SK-N-SH (cell line): Measurements from ENCODE around the gene HMGXB3. TPM values are rescaled to one million over a fixed set of nuclear protein-coding genes. Genes with fewer than 3 reads are reported as not detected.

Experiments used
- CTCF ChIA-PET: fragments of 300-600, 350-600 bp; formaldehyde crosslinking; extraction: SDS; loops from one replicate; lab custom pipeline; 2021; lab: Yijun Ruan, JAX
- POLR2A ChIA-PET: fragments of 350-600 bp; sonication (Branson Sonifier 250); formaldehyde crosslinking; extraction: SDS; loops from one replicate; lab custom pipeline; 2020; ENCODE audit warnings: antibody characterized with exemption, inconsistent platforms; lab: Yijun Ruan, JAX
- DNase-seq: peaks from one replicate; pipeline ENCODE4 v3.0.0; 2012
- H2AFZ ChIP-seq: fragments of 200-600 bp; sonication (generic); 2 replicates; pipeline ENCODE4 v1.8.1; 2016; ENCODE audit warnings: antibody characterized with exemption, mild to moderate bottlenecking, low read depth
- H3F3A ChIP-seq: fragments of 200-600 bp; sonication (generic); replicated peaks from 2 replicates; pipeline ENCODE3; 2016; ENCODE audit warnings: antibody characterized with exemption, mild to moderate bottlenecking; ENCODE audit not compliant: insufficient read depth
- H3K27ac ChIP-seq, 2 experiments: fragments of 200-500 bp in 1 of 2; fragments of 200-600 bp in 1 of 2; sonication (Bioruptor generic) in 1 of 2; sonication (generic), shearing (Covaris generic) in 1 of 2; 2 replicates each; pipeline versions ENCODE4 v1.5.1 to v1.6.1; 2014 to 2016; ENCODE audit warnings: low read depth in 2 of 2, inconsistent platforms in 1 of 2, low read length in 1 of 2, mild to moderate bottlenecking in 1 of 2, mixed read lengths in 1 of 2
- H3K27me3 ChIP-seq: fragments of 200-600 bp; sonication (generic), shearing (Covaris generic); 2 replicates; pipeline ENCODE4 v1.6.1; 2016; ENCODE audit warnings: mixed run types; ENCODE audit not compliant: insufficient read depth
- H3K36me3 ChIP-seq, 2 experiments: fragments of 200-500 bp in 1 of 2; fragments of 200-600 bp in 1 of 2; sonication (Bioruptor generic) in 1 of 2; sonication (generic) in 1 of 2; replicated peaks in 1 of 2; 2 replicates each; pipeline versions ENCODE3 to v1.5.1; 2014 to 2016; ENCODE audit warnings: low read length in 1 of 2, mild to moderate bottlenecking in 1 of 2; ENCODE audit not compliant: insufficient read depth in 2 of 2, control insufficient read depth in 1 of 2
- H3K4me1 ChIP-seq, 2 experiments: fragments of 200-500 bp in 1 of 2; fragments of 200-600 bp in 1 of 2; sonication (Bioruptor generic) in 1 of 2; sonication (generic), shearing (Covaris generic) in 1 of 2; 2 replicates each; pipeline versions ENCODE4 v1.5.1 to v1.6.1; 2014 to 2016; ENCODE audit warnings: low read depth in 1 of 2, low read length in 1 of 2, mixed run types in 1 of 2; ENCODE audit not compliant: insufficient read depth in 2 of 2, control insufficient read depth in 1 of 2
- H3K4me2 ChIP-seq: fragments of 200-600 bp; sonication (generic), shearing (Covaris generic); 2 replicates; pipeline ENCODE4 v1.6.1; 2017; ENCODE audit warnings: mixed run types
- H3K4me3 ChIP-seq, 2 experiments: fragments of 200-500 bp in 1 of 2; fragments of 200-600 bp in 1 of 2; sonication (Bioruptor generic) in 1 of 2; sonication (generic), shearing (Covaris generic) in 1 of 2; 2 replicates each; pipeline versions ENCODE4 v1.5.1 to v1.8.1; 2014 to 2016; ENCODE audit warnings: low read depth in 2 of 2, inconsistent platforms in 1 of 2, low read length in 1 of 2, mild to moderate bottlenecking in 1 of 2, mixed read lengths in 1 of 2, moderate library complexity in 1 of 2
- H3K79me2 ChIP-seq: fragments of 200-600 bp; sonication (generic); 2 replicates; pipeline ENCODE4 v1.8.1; 2017; ENCODE audit warnings: mild to moderate bottlenecking; ENCODE audit not compliant: insufficient read depth
- H3K9ac ChIP-seq: fragments of 200-600 bp; sonication (generic); 2 replicates; pipeline ENCODE4 v1.6.1; 2017; ENCODE audit warnings: mixed run types
- H3K9me2 ChIP-seq: fragments of 200-600 bp; sonication (generic); 2 replicates; pipeline ENCODE4 v1.6.1; 2017; ENCODE audit warnings: mixed run types
- H3K9me3 ChIP-seq: fragments of 200-600 bp; sonication (generic); 2 replicates; pipeline ENCODE4 v1.6.1; 2017; ENCODE audit warnings: mixed run types, mild to moderate bottlenecking, moderate library complexity
- H4K20me1 ChIP-seq: fragments of 200-600 bp; sonication (generic); 2 replicates; pipeline ENCODE4 v1.6.1; 2017; ENCODE audit warnings: mild to moderate bottlenecking, mixed run types; ENCODE audit not compliant: insufficient read depth
- EP300 ChIP-seq, 2 experiments: IDR thresholded peaks; 2 replicates each; pipeline versions ENCODE4 v1.4.0 to v1.6.1; 2012; ENCODE audit warnings: borderline replicate concordance in 1 of 2, low read depth in 1 of 2, low read length in 1 of 2
- EZH2phosphoT487 ChIP-seq: fragments of 200-600 bp; sonication (generic); IDR thresholded peaks from 2 replicates; pipeline ENCODE4 v1.6.1; 2017; ENCODE audit warnings: low read depth, mixed run types, mild to moderate bottlenecking, antibody characterized with exemption, moderate library complexity, borderline replicate concordance
- FOSL2 ChIP-seq: IDR thresholded peaks from 2 replicates; pipeline ENCODE4 v1.4.0; 2012; ENCODE audit warnings: low read depth, mild to moderate bottlenecking, moderate library complexity, borderline replicate concordance
- FOXM1 ChIP-seq: IDR thresholded peaks from 2 replicates; pipeline ENCODE4 v1.4.0; 2012; ENCODE audit warnings: low read depth, mild to moderate bottlenecking
- IRF3 ChIP-seq: fragments of 150-350 bp; IDR thresholded peaks from 2 replicates; pipeline ENCODE4 v1.6.1; 2016; ENCODE audit warnings: mild to moderate bottlenecking, low read depth, low read length
- JUND ChIP-seq: IDR thresholded peaks from 2 replicates; pipeline ENCODE4 v1.4.0; 2012
- MAX ChIP-seq: IDR thresholded peaks from 2 replicates; pipeline ENCODE4 v1.4.0; 2012; ENCODE audit warnings: low read depth
- MXI1 ChIP-seq: IDR thresholded peaks from 2 replicates; pipeline ENCODE4 v1.6.1; 2012; ENCODE audit warnings: mild to moderate bottlenecking, low read depth, low read length, improper control_type of control experiment
- RCOR1 ChIP-seq: fragments of 150-350 bp; IDR thresholded peaks from 2 replicates; pipeline ENCODE4 v1.6.1; 2017; ENCODE audit warnings: antibody characterized with exemption, low read length
- REST ChIP-seq: IDR thresholded peaks from 2 replicates; pipeline ENCODE4 v1.6.1; 2012; ENCODE audit warnings: mild to moderate bottlenecking, low read depth, low read length, moderate library complexity
- RFX5 ChIP-seq: IDR thresholded peaks from 2 replicates; pipeline ENCODE4 v1.6.1; 2012; ENCODE audit warnings: mild to moderate bottlenecking, improper control_type of control experiment, low read length
- SIN3A ChIP-seq: IDR thresholded peaks from 2 replicates; pipeline ENCODE4 v1.6.1; 2012; ENCODE audit warnings: low read depth, mild to moderate bottlenecking, low read length, moderate library complexity, borderline replicate concordance
- TAF1 ChIP-seq: IDR thresholded peaks from 2 replicates; pipeline ENCODE4 v1.6.1; 2012; ENCODE audit warnings: low read depth, mild to moderate bottlenecking, low read length, moderate library complexity, borderline replicate concordance
- USF2 ChIP-seq: fragments of 150-350 bp; IDR thresholded peaks from 2 replicates; pipeline ENCODE4 v1.6.1; 2017; ENCODE audit warnings: antibody characterized with exemption, low read length, low read depth, borderline replicate concordance
- YY1 ChIP-seq: IDR thresholded peaks from 2 replicates; pipeline ENCODE4 v1.4.0; 2012; ENCODE audit warnings: low read depth, mild to moderate bottlenecking
- WGBS: methylation state at CpG from one replicate; pipeline ENCODE4 v1.1.6; 2017; ENCODE audit warnings: low lambda C conversion rate; 5-methylcytosine and 5-hydroxymethylcytosine counted together
- polyA plus RNA-seq, 3 experiments: library from polyadenylated mRNA; depleted of rRNA; stranded (reverse); fragments of >200 nt; gene quantifications; 2 replicates each; pipeline ENCODE4 v1.2.3, GENCODE V29; 2012

Gene HMGXB3
- polyA plus RNA-seq, 1 of the 3 experiments (the other 2 are of a cell fraction): 28.8 TPM

- Histone ChIP-seq H3K9ac (no peak overlapping the region), H3K9me2 (no peaks in the 10 kb centered on the region), H3K4me3 (no peak overlapping the region), H3K79me2 (peaks cover 58% of the 10 kb centered on the region), H3K27me3 (no peaks in the 10 kb centered on the region), H3K4me1 (peaks cover 0 to 12% of the 10 kb centered on the region in 2 experiments; a peak in 2 of 4 replicates), H4K20me1 (0 out of 2 replicates have a peak, but pooled peaks cover 6% of the 10 kb centered on the region), H3K36me3 (peaks cover 83 to 84% of the 10 kb centered on the region in 2 experiments), H3K4me2 (no peak overlapping the region), H2AFZ (no peak overlapping the region), H3K9me3 (peaks cover 13% of the 10 kb centered on the region; the same call in 1 of the 2 replicates), H3F3A (peaks cover 26% of the 10 kb centered on the region), H3K27ac (no peak overlapping the region)
- POLR2A ChIA-PET: no interaction called here
- WGBS: 96% methylated on average over 4 of the region's 4 CpGs
- CTCF ChIA-PET: interaction anchor here (1.4 kb wide), 1 partner anchor 9 kb away, joined by 3 read pairs; no protein-coding TSS in a partner anchor
- no peak for TF ChIP-seq JUND
- TF ChIP-seq RFX5: no peak
- DNase-seq: no peak
These were observed 13.4 kb downstream of the HMGXB3 start for GRCh38 chr5:150013931-150014330.

- no peak overlapping the region for H2AFZ ChIP-seq
- H3K9ac ChIP-seq: no peak overlapping the region
- no peak for TF ChIP-seq MXI1
- 100% methylated on average over 3 of the region's 3 CpGs for WGBS
- H3K4me3 ChIP-seq: no peak overlapping the region
- H3K79me2 ChIP-seq: peaks cover 59% of the 10 kb centered on the region
- H3K36me3 ChIP-seq: peaks cover 83 to 87% of the 10 kb centered on the region in 2 experiments
- peaks cover 0 to 15% of the 10 kb centered on the region in 2 experiments; a peak in 2 of 4 replicates for H3K4me1 ChIP-seq
- no peaks in the 10 kb centered on the region for H3K27me3 ChIP-seq
- DNase-seq: no peak
- CTCF ChIA-PET: interaction anchor here (1.4 kb wide), 1 partner anchor 9 kb away, joined by 3 read pairs; no protein-coding TSS in a partner anchor
- H4K20me1 ChIP-seq: 0 out of 2 replicates have a peak, but pooled peaks cover 5% of the 10 kb centered on the region
- POLR2A ChIA-PET: no interaction called here
- no peak overlapping the region for H3K27ac ChIP-seq
- peaks cover 29% of the 10 kb centered on the region for H3F3A ChIP-seq
- no peaks in the 10 kb centered on the region for H3K9me2 ChIP-seq
- peaks cover 13% of the 10 kb centered on the region; the same call in 1 of the 2 replicates for H3K9me3 ChIP-seq
- no peak overlapping the region for H3K4me2 ChIP-seq
These were observed 13.9 kb downstream of the HMGXB3 start for GRCh38 chr5:150014456-150014855.

- ChIA-PET CTCF (interaction anchor here (0.7 to 1.4 kb wide), 2 partner anchors 10 to 154 kb away, joined by 3 read pairs; no protein-coding TSS in a partner anchor), POLR2A (no interaction called here)
- Histone ChIP-seq H3K9me2 (no peaks in the 10 kb centered on the region), H4K20me1 (0 out of 2 replicates have a peak, but pooled peaks cover 3% of the 10 kb centered on the region), H3K4me2 (no peak overlapping the region), H3K9ac (no peak overlapping the region), H3K27me3 (no peaks in the 10 kb centered on the region), H3K4me3 (no peak overlapping the region), H2AFZ (no peak overlapping the region), H3K79me2 (peaks cover 59% of the 10 kb centered on the region), H3F3A (peaks cover 38% of the 10 kb centered on the region), H3K4me1 (peaks cover 0 to 20% of the 10 kb centered on the region in 2 experiments; a peak in 2 of 4 replicates), H3K36me3 (peaks cover 83 to 88% of the 10 kb centered on the region in 2 experiments), H3K9me3 (peaks cover 13% of the 10 kb centered on the region; the same call in 1 of the 2 replicates), H3K27ac (no peak overlapping the region)
- WGBS: 88% methylated on average over 3 of the region's 3 CpGs
- DNase-seq: no peak
- TF ChIP-seq YY1 (no peak), USF2 (no peak), EZH2phosphoT487 (no peak), SIN3A (no peak), FOSL2 (no peak), EP300 (IDR thresholded peaks at IDR 0.05; ENCODE audit: borderline replicate concordance in 1 of 2, low read depth in 1 of 2, low read length in 1 of 2) (no peak), TAF1 (no peak), MAX (no peak), IRF3 (no peak), REST (no peak), FOXM1 (no peak), RCOR1 (no peak)
These were observed 14.9 kb downstream of the HMGXB3 start for GRCh38 chr5:150015415-150015814.
